HepG2 (cell line): Measurements from ENCODE around the gene CD40. TPM values are rescaled to one million over a fixed set of nuclear protein-coding genes. Genes with fewer than 3 reads are reported as not detected.

Experiments used
- ATAC-seq: fragments of 200-7000 bp; cut with Tn5 transposase; 3 replicates; pipeline ENCODE4 v1.9.1; 2020; ENCODE audit warnings: mild to moderate bottlenecking, moderate library complexity
- BruUV-seq: library from RNA; stranded (reverse); fragments of 400-500 nt; replicated peaks from 2 replicates; lab custom pipeline; 2021; lab: Mats Ljungman, UMichigan
- CTCF ChIA-PET: fragments of 300-600 bp; formaldehyde crosslinking; extraction: SDS; loops from one replicate; lab custom pipeline; 2021; ENCODE audit warnings: low total read pairs, inconsistent platforms, low intra/inter-chr PET ratio; lab: Yijun Ruan, JAX
- POLR2A ChIA-PET: fragments of 350-600 bp; sonication (Branson Sonifier 250); formaldehyde crosslinking; loops from one replicate; lab custom pipeline; 2020; ENCODE audit warnings: antibody characterized with exemption, inconsistent platforms; lab: Yijun Ruan, JAX
- DNase-seq: peaks from one replicate; pipeline ENCODE4 v3.0.0-alpha.2; 2015; ENCODE audit warnings: low spot score
- FAIRE-seq: peaks from 3 replicates; lab custom pipeline; 2011; peaks lifted over from hg19 to GRCh38; lab: Jason Lieb, UNC
- H2AFZ ChIP-seq: one replicate; pipeline ENCODE4 v1.6.1; 2011; ENCODE audit warnings: low read length, inconsistent platforms
- H3K27ac ChIP-seq: fragments of 300-600 bp; 3 replicates; pipeline ENCODE4 v1.8.0; 2011; ENCODE audit warnings: mixed run types, mild to moderate bottlenecking, mixed read lengths, low read length, inconsistent platforms; ENCODE audit not compliant: insufficient read depth; ENCODE audit errors: extremely low read length
- H3K27me3 ChIP-seq, 2 experiments: fragments of 200-600 bp in 1 of 2; 2 replicates in 1 of 2; 3 replicates in 1 of 2; pipeline versions ENCODE4 v1.6.0 to v1.8.0; 2011; ENCODE audit warnings: low read length in 2 of 2, mild to moderate bottlenecking in 2 of 2, moderate library complexity in 2 of 2, inconsistent platforms in 1 of 2; ENCODE audit not compliant: insufficient read depth in 2 of 2, control insufficient read depth in 1 of 2
- H3K36me3 ChIP-seq, 2 experiments: fragments of 200-600 bp in 1 of 2; replicated peaks in 1 of 2; 2 replicates in 1 of 2; 3 replicates in 1 of 2; pipeline versions ENCODE4 v1.5.1 to v1.8.0; 2011; ENCODE audit warnings: low read length in 2 of 2, inconsistent platforms in 1 of 2; ENCODE audit not compliant: insufficient read depth in 2 of 2, control insufficient read depth in 1 of 2
- H3K4me1 ChIP-seq: 2 replicates; pipeline ENCODE4 v1.5.1; 2012; ENCODE audit warnings: low read length, inconsistent platforms; ENCODE audit not compliant: insufficient read depth
- H3K4me2 ChIP-seq: 2 replicates; pipeline ENCODE4 v1.6.0; 2011; ENCODE audit warnings: low read depth, low read length, inconsistent platforms
- H3K4me3 ChIP-seq, 3 experiments: fragments of 200-600 bp in 1 of 3; sonication (generic), shearing (Covaris generic) in 1 of 3; replicated peaks in 1 of 3; 2 replicates each; pipeline ENCODE4 v1.5.1; 2011 to 2016; ENCODE audit warnings: low read length in 3 of 3, inconsistent platforms in 2 of 3, low read depth in 2 of 3, mild to moderate bottlenecking in 2 of 3, control low read depth in 1 of 3, mixed read lengths in 1 of 3; ENCODE audit not compliant: insufficient read depth in 1 of 3
- H3K79me2 ChIP-seq: one replicate; pipeline ENCODE4 v1.6.1; 2011; ENCODE audit warnings: low read length, inconsistent platforms; ENCODE audit not compliant: insufficient read depth
- H3K9ac ChIP-seq: 2 replicates; pipeline ENCODE4 v1.6.0; 2011; ENCODE audit warnings: mild to moderate bottlenecking, low read depth, low read length, inconsistent platforms; ENCODE audit not compliant: insufficient read depth
- H3K9me3 ChIP-seq: 2 replicates; pipeline ENCODE4 v1.5.1; 2012; ENCODE audit warnings: mild to moderate bottlenecking, low read length
- H4K20me1 ChIP-seq: 2 replicates; pipeline ENCODE4 v1.6.0; 2011; ENCODE audit warnings: inconsistent platforms, mild to moderate bottlenecking, low read length, moderate library complexity; ENCODE audit not compliant: insufficient read depth
- AFF4 ChIP-seq: sonication (generic); formaldehyde crosslinking; IDR thresholded peaks from 2 replicates; pipeline ENCODE4 v1.4.0; 2020; ENCODE audit warnings: missing genetic modification reagents
- CREM ChIP-seq, 2 experiments: sonication (generic) in 1 of 2; formaldehyde crosslinking in 1 of 2; IDR thresholded peaks; 2 replicates each; pipeline versions ENCODE4 v1.4.0 to v1.6.1; 2016 to 2020; ENCODE audit warnings: antibody characterized with exemption in 1 of 2, mild to moderate bottlenecking in 1 of 2, missing genetic modification reagents in 1 of 2
- ZFP82 ChIP-seq: sonication (generic); formaldehyde crosslinking; IDR thresholded peaks from 2 replicates; pipeline ENCODE4 v1.5.1; 2020; ENCODE audit warnings: mild to moderate bottlenecking, missing genetic modification reagents, borderline replicate concordance
- WGBS: methylation state at CpG from one replicate; pipeline ENCODE4 v1.1.6; 2017; ENCODE audit warnings: low lambda C conversion rate; 5-methylcytosine and 5-hydroxymethylcytosine counted together
- in situ Hi-C: cut with HindIII; loops from 2 replicates; pipeline ENCODE4 v1.10.0; 2017; ENCODE audit warnings: low pct_unique_long_range_greater_than_20kb; ENCODE audit not compliant: extremely low pct_ligation_motif_present
- intact Hi-C: fragments of 100-400 bp; cut with micrococcal nuclease; formaldehyde crosslinking; loops from one replicate; pipeline ENCODE4 v1.10.0; 2022; ENCODE audit not compliant: unreplicated experiment
- polyA plus RNA-seq, 8 experiments: library from polyadenylated mRNA; depleted of rRNA in 3 of 8; stranded (reverse) in 7 of 8; unstranded in 1 of 8; fragments of >200 nt; fragmentation: Illumina TruSeq in 4 of 8; extraction: Trizol in 4 of 8; gene quantifications; 2 replicates each; pipeline versions ENCODE4 v1.2.1 to v1.2.3, GENCODE V29; 2011 to 2016; ENCODE audit warnings: low read depth in 4 of 8, missing spikeins in 1 of 8, mixed read lengths in 1 of 8; ENCODE audit not compliant: insufficient read depth in 1 of 8
- total RNA-seq, 5 experiments: library from RNA; depleted of rRNA; stranded (reverse); fragments of >200 nt; fragmentation: Illumina TruSeq; extraction: Trizol; gene quantifications; 2 replicates each; pipeline ENCODE4 v1.2.3, GENCODE V29; 2016; ENCODE audit warnings: low read depth in 1 of 5

CD40 gene
- total and polyA plus RNA-seq, 2 of the 13 experiments (the other 11 are each of a cell fraction or from before 2014, with no cell fraction given): 4.6 to 13.4 TPM

- in situ Hi-C loops: no loop called here
- H3K4me2 ChIP-seq: no peak overlapping the region
- TF ChIP-seq AFF4 (CRISPR knock-in tag) (no peak), CREM (IDR thresholded peaks at IDR 0.05) (no peak), CREM (CRISPR knock-in tag; IDR thresholded peaks at IDR 0.05) (no peak), ZFP82 (no peak)
- BruUV-seq: no TSS peak
- 32% methylated on average over 5 of the region's 5 CpGs for WGBS
- DNase-seq: no peak
- no peaks in the 10 kb centered on the region for H3K9me3 ChIP-seq
- POLR2A ChIA-PET: no interaction called here
- H4K20me1 ChIP-seq: peaks cover 3% of the 10 kb centered on the region; the same call in 1 of the 2 replicates
- no peak for ATAC-seq
- no peak for FAIRE-seq
- H3K9ac ChIP-seq: no peak overlapping the region
- no peak overlapping the region for H2AFZ ChIP-seq
- H3K4me1 ChIP-seq: peaks cover 4% of the 10 kb centered on the region; the same call in 1 of the 2 replicates
- H3K4me3 ChIP-seq: no peak overlapping the region
- H3K36me3 ChIP-seq: no peaks in the 10 kb centered on the region
- H3K27ac ChIP-seq: no peak overlapping the region
- intact Hi-C loops: no loop called here
- H3K79me2 ChIP-seq: no peaks in the 10 kb centered on the region
- CTCF ChIA-PET: interaction anchor here (0.7 to 2.4 kb wide), 4 partner anchors 17 to 137 kb away, joined by 4 to 14 read pairs (median 9); no protein-coding TSS in a partner anchor
- H3K27me3 ChIP-seq: peaks cover 2 to 52% of the 10 kb centered on the region in 2 experiments; a peak in 4 of 5 replicates
Observed at GRCh38 chr20:46150943-46151342, 32.8 kb downstream of the CD40 start.
